GM18499 (cell line): ENCODE results near the gene ZBED2.
"Not testable (repeated sequence)": the region's sequence is repeated elsewhere in the genome, so short reads cannot be mapped to it uniquely, and the experiment has no call there.

Experiments used
- ATAC-seq: cut with Tn5 transposase; IDR thresholded peaks from one replicate; pipeline ENCODE4 v1.9.1; 2021; ENCODE audit warnings: moderate number of reproducible peaks; ENCODE audit not compliant: insufficient read depth, unreplicated experiment

Gene ZBED2

GRCh38 chr3:111595232-111595631 lies at the start of gene ZBED2:
TSS of gene ZBED2 (minus strand) at chr3:111595346. CDS start at chr3:111594201, 1,145 bp downstream.
- no peak for ATAC-seq

DNA sequence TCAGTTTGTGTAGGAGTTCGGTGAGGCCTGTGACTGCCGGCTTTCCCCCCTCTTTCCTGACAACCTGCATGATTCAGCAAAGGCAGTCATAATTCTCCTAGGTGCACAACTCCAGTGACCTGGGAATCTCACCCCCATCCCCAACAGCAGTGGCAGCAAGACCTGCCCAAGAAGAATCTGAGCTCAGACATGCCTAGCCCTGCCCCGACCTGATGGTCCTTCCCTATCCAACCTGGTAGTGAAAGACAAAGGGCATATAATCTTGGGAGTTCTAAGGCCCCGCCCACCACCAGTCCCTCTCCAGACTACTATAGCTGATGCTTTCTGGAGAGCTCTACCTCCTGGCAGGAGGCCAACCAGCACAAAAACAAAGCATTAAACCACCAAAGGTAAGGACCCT lies 44.2 kb upstream of the ZBED2 start:
- ATAC-seq = no peak

DNA sequence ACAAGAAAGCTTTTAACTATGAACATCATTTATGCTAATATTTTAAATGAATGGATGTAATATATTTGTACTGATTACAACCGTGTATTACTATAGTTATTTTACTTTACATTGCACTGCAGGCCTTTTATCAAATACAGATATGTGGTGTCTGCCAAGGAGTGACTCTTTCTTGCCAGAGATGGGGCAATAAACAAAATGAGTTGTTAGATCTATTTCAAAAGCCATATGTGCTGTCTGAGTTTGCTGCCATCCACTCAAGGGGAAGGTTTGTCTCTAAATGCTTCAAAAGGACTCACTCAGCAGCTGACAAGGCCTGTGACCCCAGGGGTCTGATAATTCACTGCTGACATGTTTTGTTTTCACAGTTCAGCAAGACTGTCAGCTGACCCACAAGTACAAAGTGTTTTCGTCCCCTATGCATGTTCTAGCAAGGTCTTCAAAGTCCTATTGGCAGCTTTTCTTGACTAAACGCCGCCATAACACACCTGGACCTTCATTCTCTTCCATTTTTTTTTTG lies 41.3 kb upstream of the ZBED2 start:
- no peak for ATAC-seq

DNA sequence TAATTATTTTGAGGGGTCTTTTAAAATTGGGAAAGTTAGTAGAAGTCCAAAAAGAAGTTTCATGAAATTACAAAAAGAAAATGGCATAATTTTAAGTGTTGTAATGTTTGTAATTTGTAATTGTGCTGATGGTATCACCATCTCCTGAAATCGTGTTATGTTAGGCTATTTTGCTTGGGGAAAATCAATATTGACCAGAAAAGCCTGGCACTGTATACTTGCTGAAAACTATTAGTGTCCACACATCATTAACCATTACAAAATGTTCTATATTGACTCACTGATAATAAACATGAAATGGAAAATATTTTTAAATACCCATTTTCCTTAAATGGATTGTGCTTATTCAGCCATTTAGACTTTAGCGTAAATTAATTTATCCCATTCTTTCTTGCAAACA lies 40.3 kb upstream of the ZBED2 start:
- no peak for ATAC-seq

DNA sequence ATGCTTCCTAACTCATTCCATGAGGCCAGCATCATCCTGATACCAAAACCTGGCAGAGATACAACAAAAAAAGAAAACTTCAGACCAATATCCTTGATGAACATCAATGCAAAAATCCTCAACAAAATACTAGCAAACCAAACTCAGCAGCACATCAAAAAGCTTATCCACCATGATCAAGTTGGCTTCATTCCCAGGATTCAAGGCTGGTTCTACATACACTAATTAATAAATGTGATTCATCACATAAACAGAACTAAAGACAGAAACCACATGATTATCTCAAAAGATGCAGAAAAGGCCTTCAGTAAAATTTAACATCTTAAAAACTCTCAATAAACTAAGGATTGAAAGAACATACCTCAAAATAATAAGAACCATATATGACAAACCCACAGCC lies 35.5 kb upstream of the ZBED2 start:
- ATAC-seq = not testable (repeated sequence)

DNA sequence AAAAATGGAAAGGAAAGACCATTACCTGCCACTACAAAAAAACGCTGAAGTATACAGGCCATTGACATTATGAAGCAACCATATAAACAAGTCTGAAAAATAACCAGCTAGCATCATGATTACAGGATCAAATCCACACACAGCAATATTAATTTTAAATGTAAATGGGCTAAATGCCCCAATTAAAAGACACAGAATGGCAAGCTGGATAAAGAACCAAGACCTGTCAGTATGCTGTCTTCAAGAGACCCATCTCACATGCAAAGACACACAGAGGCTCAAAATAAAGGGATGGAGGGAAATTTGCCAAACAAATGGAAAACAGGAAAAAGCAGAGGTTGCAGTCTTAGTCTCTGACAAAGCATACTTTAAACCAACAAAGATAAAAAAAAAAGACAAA lies 33.9 kb upstream of the ZBED2 start:
- ATAC-seq = not testable (repeated sequence)

DNA sequence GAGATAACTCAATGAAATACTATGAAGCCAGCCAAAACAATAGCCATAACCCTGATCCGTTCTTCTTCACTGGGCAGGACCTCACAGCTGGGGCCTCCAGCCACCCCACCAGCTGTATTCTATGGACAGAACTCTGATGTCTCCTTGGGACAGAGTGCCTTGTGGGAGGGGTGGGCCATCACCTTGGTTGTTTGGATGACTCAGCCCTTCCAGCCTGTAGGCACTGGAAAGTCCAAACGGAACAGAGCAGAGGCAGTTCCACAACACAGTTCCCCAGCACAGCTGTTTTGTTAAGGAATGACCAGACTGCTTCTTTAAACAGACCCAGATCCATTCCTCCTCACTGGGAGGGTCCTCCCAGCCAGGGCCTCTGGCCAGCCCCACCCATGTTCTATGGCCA lies 31.9 kb upstream of the ZBED2 start:
- ATAC-seq = no peak

- ATAC-seq = no peak
These were observed 26.4 kb upstream of the ZBED2 start for GRCh38 chr3:111621535-111621934.

DNA sequence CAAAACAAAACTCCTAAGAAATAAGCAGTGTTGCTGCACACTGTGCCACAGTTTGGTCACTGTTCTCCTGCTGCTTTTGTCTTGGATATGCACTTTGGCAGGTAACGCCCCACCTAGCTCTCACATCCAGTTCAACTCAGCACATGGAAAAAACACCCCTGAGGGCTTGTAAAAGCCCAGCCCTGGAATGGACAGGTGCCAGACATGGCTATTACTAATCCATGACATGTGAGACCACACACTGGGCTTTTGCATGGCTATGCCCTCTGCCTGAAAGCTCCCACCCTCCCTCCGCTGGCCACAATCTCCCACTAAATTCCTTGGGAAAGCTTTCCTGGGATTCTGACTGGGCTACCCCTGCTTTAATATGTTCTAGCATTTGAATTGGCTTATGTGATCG lies 24.7 kb upstream of the ZBED2 start:
- ATAC-seq = no peak

GRCh38 chr3:111618945-111619344 lies 23.8 kb upstream of the ZBED2 start:
- ATAC-seq = no peak

DNA sequence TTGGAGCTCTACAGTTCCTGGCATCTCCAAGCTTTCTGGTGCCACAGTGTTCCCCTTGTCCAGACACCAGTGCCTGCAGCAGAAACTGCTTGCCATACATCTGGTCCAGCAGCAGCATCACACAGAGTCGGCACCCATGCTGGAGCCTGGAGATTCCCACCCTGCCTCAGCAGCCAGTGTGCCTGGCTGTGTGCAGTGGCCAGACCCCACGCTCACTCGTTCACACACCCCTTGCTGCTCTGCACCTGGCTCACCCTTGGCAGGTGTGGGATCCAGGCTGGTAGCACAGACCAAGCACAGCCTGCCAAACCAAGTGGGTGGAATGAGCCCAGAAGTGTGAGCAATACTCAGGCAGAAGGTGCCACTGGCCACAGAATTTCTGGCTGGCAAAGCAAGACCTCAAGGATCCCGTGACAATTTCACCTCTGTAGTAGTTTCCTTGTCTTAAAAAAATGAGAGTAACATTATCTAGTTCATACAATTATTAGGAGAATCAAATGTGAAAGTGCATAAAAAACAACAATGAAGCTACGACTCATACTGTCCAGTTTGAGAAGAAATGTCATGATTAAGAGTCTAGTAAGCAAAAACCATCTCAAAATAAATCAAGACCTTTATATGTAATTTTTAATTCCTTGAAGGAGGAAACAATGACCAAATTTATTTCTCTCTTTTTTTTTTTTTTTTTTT lies 22.9 kb upstream of the ZBED2 start:
- no peak for ATAC-seq

DNA sequence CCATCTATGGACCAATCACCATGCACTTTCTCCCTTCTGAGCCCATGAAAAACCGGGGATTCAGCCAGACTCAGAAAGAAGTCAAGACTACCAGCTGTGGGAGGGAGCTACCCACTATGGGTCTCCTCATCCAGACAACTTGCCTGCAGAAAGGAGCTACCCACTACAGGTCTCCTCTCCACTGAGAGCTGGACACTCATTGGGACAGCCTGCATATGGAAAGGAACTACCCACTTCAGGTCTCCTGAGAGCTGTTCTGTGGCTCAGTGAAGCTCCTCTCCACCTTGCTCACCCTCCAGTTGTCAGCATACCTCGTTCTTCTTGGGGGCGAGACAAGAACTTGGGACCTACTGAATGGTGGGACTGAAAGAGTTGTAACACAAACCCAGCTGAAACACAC lies 22.3 kb upstream of the ZBED2 start:
- no peak for ATAC-seq

- no peak for ATAC-seq
These were observed 21.4 kb upstream of the ZBED2 start for GRCh38 chr3:111616417-111617105.

GRCh38 chr3:111615880-111616279 lies 20.7 kb upstream of the ZBED2 start:
- ATAC-seq = no peak

DNA sequence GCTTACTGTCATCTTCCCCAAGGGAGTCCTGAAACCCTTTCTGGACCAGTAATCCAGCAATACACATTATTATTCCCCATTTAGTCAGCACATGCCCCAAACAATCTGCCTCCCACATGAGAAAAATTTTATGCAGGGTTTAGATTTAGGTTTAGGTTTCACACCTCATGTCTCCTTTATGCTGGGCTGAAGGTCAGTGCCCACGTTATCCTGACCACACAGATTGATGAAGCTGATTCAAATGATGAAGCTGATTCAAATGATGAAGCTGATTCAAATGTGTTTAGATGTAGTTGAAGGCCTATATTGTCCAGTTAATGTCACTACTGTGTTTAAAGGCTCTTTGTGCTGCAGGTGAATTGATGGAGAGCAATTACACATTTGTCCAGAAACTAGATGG lies 18.1 kb upstream of the ZBED2 start:
- ATAC-seq = no peak

DNA sequence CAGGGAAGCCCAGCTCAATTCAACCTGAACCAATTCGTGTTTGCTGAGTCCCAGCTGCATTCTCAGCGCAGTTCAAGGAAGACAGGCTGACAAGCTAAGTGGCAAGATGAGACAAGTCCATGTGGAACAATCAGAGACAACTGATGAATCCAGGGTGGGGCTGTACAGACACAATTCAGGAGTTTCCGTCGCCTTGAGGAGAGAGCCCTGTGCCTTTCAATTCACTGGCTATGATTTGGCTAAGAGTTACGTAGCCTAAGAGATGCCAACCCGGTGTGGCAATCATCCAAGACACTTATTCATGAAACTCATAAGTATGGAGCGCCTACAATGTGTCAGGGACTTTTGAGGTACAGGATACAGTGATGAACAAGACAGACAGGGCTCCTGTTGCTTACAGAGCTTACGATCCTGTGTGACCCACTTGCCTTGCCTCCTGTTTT lies 15.5 kb upstream of the ZBED2 start:
- ATAC-seq = peak; percentile 18

- peak; percentile 94 for ATAC-seq
These were observed 15.0 kb upstream of the ZBED2 start for GRCh38 chr3:111610189-111610588.

GRCh38 chr3:111609700-111610099 lies 14.6 kb upstream of the ZBED2 start:
- ATAC-seq = no peak

GRCh38 chr3:111608383-111608782 lies 13.2 kb upstream of the ZBED2 start:
- ATAC-seq = no peak

GRCh38 chr3:111607240-111607920 lies 12.2 kb upstream of the ZBED2 start:
- no peak for ATAC-seq

GRCh38 chr3:111605493-111605892 lies 10.3 kb upstream of the ZBED2 start:
- no peak for ATAC-seq
